Activated CD8-positive, alpha-beta memory T cell treated with anti-CD3 and anti-CD28 coated beads, Interleukin-2, amount 50 U/mL, for 24 hours (primary cell): ENCODE results near the gene KCNT2.
"Not testable (repeated sequence)": the region's sequence is repeated elsewhere in the genome, so short reads cannot be mapped to it uniquely, and the experiment has no call there.

Source experiments
- DNase-seq: peaks from one replicate; pipeline ENCODE4 v3.0.0-alpha.2; 2020; ENCODE audit errors: extremely low read depth

KCNT2 gene

DNA sequence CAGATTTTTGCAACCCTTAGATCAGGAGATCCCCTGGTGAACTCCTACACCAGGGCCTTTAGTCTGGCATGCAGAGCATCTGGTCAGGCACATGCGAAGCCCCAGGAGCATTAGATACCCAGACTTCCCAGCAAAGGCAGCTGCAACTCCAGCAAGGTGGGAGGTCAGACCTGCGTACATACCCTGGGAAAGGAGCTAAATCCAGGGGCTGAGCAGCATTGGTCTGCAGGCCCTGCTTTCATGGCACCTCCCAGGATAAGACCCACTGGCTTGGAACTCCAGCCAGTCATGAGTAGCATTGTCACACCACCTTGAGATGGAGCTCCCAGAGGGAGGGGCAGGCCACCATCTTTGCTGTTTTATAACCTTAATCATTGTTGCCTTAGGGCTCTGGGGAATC lies 92.3 kb downstream of the KCNT2 start:
- DNase-seq: no peak

- DNase-seq: no peak
Observed at GRCh38 chr1:196513821-196514220, 94.4 kb downstream of the KCNT2 start.

- no peak for DNase-seq
Observed at GRCh38 chr1:196510451-196510850, 97.8 kb downstream of the KCNT2 start.

DNA sequence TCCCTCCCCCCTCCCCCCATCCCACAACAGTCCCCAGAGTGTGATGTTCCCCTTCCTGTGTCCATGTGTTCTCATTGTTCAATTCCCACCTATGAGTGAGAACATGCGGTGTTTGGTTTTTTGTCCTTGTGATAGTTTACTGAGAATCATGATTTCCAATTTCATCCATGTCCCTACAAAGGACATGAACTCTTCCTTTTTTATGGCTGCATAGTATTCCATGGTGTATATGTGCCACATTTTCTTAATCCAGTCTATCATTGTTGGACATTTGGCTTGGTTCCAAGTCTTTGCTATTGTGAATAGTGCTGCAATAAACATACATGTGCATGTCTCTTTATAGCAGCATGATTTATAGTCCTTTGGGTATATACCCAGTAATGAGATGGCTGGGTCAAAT lies 104.0 kb downstream of the KCNT2 start:
- not testable (repeated sequence) for DNase-seq

- DNase-seq: no peak
Observed at GRCh38 chr1:196502437-196502836, 105.8 kb downstream of the KCNT2 start.

DNA sequence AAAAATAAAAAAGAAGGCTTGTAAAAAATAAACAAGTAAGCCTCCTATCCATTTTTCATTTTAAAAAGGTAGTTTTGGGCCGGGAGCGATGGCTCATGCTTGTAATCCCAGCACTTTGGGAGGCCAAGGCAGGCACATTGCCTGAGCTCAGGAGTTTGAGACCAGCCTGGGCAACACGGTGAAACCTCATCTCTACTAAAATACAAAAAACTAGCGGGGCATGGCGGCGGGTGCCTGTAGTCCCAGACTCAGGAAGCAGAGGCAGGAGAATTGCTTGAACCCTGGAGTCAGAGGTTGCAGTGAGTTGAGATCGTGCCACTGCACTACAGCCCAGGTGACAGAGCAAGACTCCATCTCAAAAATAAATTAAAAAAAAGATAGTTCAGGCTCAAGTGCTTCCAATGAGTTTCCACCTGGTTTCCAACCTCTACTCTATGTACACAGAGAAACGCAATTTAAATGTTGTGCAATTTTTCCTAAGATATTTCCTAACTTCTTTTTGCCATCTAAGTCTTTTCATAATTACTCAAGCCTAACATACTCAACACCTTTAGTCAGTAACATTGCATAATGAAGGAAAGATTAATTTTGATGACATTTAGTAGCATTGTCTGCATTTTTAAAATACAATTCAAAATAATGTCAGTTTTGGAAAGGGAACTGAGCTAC lies 106.3 kb downstream of the KCNT2 start:
- DNase-seq: no peak

GRCh38 chr1:196497817-196498216 lies 110.4 kb downstream of the KCNT2 start:
- no peak for DNase-seq

- DNase-seq: no peak
Observed at GRCh38 chr1:196494766-196495165, 113.5 kb downstream of the KCNT2 start.

DNA sequence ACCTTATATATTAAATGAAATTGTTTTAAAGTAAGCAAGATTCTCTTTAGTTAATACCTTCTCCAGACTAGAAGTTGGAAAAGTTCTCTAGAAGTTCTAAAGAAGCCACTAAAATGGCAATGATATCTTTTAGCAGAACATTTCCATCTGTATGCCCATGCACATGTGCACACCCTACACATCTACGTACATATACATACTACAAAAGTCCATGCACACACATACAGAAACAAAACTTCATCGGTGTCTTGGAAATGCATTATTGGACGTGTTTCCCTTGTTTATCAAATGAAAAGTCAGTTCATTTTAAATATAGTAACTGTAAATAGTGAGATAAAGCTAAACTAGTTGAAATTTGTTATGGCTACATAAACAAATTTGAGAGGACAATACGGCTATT lies 114.4 kb downstream of the KCNT2 start:
- no peak for DNase-seq

GRCh38 chr1:196488579-196488978 lies 119.7 kb downstream of the KCNT2 start:
- DNase-seq: no peak

DNA sequence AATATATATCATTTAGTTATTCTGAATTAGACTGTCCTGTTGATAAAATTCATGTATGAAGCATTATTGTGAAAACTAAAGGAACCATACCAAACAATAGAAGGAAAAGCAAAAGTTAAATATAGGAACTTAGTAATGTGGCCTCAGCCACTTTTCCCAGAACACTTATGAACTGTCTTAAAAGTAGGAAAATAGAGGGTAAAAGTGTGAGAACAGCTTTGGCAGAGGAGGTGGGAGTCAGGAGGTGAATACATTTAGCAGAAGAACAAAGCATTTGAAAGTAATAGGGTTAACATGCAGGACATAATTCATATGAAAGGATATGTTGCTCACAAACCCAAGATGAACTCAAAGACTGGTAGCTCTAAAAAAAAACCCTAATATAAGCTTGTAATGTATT lies 121.9 kb downstream of the KCNT2 start:
- DNase-seq: no peak

GRCh38 chr1:196481616-196482015 lies 126.6 kb downstream of the KCNT2 start:
- no peak for DNase-seq

DNA sequence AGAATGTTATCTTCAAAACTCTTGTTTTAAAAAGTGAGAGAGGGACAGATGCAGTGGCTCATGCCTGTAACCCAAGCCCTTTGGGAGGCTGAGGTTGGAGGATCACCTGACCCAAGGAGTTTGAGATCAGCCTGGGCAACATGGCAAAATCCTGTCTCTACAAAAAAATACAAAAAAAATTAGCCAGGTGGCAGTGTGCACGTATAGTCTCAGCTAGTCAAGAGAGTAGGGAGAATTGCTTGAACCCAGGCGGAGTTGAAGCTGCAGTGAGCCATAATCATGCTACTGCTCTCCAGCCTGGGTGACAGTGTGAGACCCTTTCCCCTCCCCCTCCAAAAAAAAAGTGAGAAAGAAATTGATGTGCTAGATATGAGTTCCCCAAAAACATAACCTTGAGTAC lies 131.0 kb downstream of the KCNT2 start:
- no peak for DNase-seq

- no peak for DNase-seq
Observed at GRCh38 chr1:196467230-196467925, 140.9 kb downstream of the KCNT2 start.

DNA sequence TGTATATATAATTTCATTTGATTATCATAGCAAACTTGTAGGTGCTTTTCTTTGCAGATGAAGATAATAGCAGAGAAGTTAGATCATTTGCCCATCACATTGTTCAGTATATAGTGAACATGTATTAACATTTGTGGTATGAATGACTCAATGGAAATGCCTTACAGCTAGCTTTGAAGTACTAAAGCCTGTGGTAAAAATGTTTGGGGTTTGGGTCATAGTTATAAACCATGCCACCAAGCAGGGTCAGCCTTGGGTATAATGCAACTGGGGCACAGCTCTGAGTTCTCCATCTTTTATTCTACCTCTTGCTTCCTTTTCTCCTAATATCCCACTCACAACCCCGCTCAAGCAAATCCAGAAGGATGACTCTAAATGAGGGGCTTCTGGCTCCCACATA lies 141.6 kb downstream of the KCNT2 start:
- no peak for DNase-seq

DNA sequence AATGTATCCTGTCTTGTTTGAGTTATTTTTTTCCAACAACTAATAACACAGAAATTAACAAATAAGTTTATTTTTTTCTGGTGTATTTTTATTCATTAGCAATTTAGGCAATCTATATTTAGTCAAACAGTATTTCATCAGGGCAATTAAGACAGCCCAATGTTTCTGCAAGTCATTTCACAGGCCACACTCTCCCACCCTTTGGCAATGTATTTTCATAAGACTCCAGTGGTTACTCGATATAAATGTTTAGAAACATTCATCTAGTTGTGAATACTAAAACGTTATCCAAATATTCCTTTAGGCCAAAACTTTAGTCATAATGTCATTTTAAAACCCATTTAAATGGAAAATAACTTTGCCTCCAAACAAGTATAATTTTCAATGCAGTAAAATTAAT lies 142.1 kb downstream of the KCNT2 start:
- no peak for DNase-seq

DNA sequence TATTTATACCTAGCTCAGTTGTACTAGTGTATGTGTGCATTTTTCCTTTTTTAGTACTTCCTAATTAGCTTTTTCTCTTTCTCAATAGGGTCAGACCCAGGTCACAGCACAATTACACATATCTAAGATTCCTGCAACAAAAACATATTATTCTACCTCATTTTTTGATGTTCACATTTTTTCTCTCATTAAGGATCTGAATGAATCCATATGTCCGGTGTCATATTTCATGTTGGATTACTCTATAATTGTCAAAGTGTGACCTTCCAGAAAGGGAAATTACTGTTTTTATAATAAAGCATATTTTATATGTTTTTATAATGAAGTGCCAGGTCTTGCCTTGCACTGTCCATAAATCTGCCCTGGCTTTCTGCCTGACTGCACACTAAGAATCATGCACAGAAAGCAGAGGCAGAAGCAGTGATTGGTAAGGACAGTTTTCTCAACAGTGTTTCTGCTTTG lies 143.7 kb downstream of the KCNT2 start:
- no peak for DNase-seq

- no peak for DNase-seq
Observed at GRCh38 chr1:196462086-196462485, 146.2 kb downstream of the KCNT2 start.

DNA sequence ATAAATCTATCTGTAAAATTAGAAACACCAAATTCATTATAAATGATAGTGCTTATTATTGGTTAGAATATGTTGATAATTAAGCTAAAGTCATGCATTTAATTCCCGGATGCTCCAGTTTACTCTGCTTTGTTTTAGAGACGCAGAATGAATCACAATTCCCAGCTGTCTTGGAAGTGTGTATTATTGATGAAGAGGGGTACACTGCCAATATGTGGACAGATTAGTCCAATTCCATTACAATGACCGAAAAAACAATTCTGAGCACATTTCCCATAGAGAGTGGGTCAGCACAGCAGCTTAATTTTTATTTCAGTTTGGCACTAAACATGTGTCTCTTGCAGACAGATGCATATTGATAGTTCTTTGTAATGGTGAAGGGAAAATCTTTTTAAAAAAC lies 146.7 kb downstream of the KCNT2 start:
- DNase-seq: no peak

GRCh38 chr1:196459383-196459782 lies 148.9 kb downstream of the KCNT2 start:
- DNase-seq: no peak

DNA sequence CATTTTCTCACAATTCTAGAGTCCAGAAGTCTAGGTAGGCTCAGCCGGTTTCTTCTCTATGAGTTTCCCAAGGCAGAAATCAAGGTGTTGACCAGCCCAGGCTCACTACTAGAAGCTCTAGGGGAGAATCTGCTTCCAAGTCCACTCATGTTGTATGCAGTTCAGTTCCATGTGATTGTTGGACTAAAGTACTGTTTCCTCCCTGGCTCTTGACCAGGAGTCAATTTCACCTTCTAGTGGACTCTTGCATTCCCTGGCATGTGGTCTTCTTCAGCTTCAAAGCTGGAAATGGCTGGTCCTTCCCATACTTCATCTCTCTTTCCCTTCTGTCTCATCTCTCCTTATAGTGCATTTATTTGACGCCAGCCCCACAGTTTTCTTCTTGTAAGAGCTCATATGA lies 153.4 kb downstream of the KCNT2 start:
- no peak for DNase-seq

DNA sequence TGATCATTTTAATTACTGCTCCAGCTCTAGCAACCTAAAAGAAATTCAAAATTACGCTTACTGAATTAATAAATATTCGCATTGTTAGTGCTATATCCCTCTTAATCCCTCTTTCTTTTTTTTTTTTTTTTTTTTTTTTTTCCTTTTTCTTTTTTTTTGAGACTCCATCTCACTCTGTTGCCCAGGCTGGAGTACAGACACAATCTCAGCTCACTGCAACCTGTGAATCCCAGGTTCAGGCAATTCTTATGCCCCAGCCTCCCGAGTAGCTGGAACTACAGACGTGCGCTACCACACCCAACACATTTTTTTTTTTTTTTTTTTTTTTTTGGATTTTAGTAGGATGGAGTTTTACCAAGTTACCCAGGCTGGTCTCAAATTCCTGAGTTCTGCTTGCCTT lies 157.1 kb downstream of the KCNT2 start:
- DNase-seq: no peak
